ENCODE results near the gene CTNNA2. TPM values are rescaled to one million over a fixed set of nuclear protein-coding genes. Genes with fewer than 3 reads are reported as not detected.

The CTNNA2 gene
- total RNA-seq, 2 experiments from 2014 or later, result not detected

GRCh38 chr2:80258341-80258740 is 745.5 kb downstream of the CTNNA2 start:
- Mint-ChIP-seq H3K36me3 (no peaks in the 10 kb centered on the region), H3K27ac (no peak overlapping the region), H3K4me1 (no peaks in the 10 kb centered on the region), H3K4me3 (no peak overlapping the region), H3K9me3 (ENCODE audit: low read depth) (peaks cover 4% of the 10 kb centered on the region), H3K27me3 (no peaks in the 10 kb centered on the region)
- CTCF ChIA-PET, result no interaction called here
- no peak for DNase-seq
- ATAC-seq, result no peak

- no peak overlapping the region for H3K4me3 Mint-ChIP-seq
- H3K9me3 Mint-ChIP-seq (ENCODE audit: low read depth), result peaks cover 2% of the 10 kb centered on the region
- ATAC-seq (no peak), DNase-seq (no peak)
- H3K4me1 Mint-ChIP-seq, result no peaks in the 10 kb centered on the region
- no peaks in the 10 kb centered on the region for H3K27me3 Mint-ChIP-seq
- no peak overlapping the region for H3K27ac Mint-ChIP-seq
- CTCF ChIA-PET, result no interaction called here
- H3K36me3 Mint-ChIP-seq, result no peaks in the 10 kb centered on the region
Measured at GRCh38 chr2:80258793-80259192, 745.9 kb downstream of the CTNNA2 start.

- no peak overlapping the region for H3K27ac Mint-ChIP-seq
- no peaks in the 10 kb centered on the region for H3K4me1 Mint-ChIP-seq
- no peaks in the 10 kb centered on the region for H3K27me3 Mint-ChIP-seq
- H3K9me3 Mint-ChIP-seq (ENCODE audit: low read depth), result peaks cover 2% of the 10 kb centered on the region
- no peak overlapping the region for H3K4me3 Mint-ChIP-seq
- no peak for DNase-seq
- CTCF ChIA-PET, result no interaction called here
- H3K36me3 Mint-ChIP-seq, result no peaks in the 10 kb centered on the region
- no peak for ATAC-seq
Measured at GRCh38 chr2:80259292-80259691, 746.4 kb downstream of the CTNNA2 start.

GRCh38 chr2:80266231-80266630 is 753.4 kb downstream of the CTNNA2 start:
- CTCF ChIA-PET, result no interaction called here
- Mint-ChIP-seq H3K9me3 (ENCODE audit: low read depth) (peaks cover 10% of the 10 kb centered on the region), H3K36me3 (no peaks in the 10 kb centered on the region), H3K4me1 (no peaks in the 10 kb centered on the region), H3K27ac (no peak overlapping the region), H3K27me3 (no peaks in the 10 kb centered on the region), H3K4me3 (no peak overlapping the region)
- ATAC-seq, result no peak
- DNase-seq, result no peak

- Mint-ChIP-seq H3K4me3 (no peak overlapping the region), H3K27ac (no peak overlapping the region), H3K4me1 (no peaks in the 10 kb centered on the region), H3K36me3 (no peaks in the 10 kb centered on the region), H3K27me3 (no peaks in the 10 kb centered on the region), H3K9me3 (ENCODE audit: low read depth) (peaks cover 6% of the 10 kb centered on the region)
- ATAC-seq (no peak), DNase-seq (no peak)
- CTCF ChIA-PET, result no interaction called here
Measured at GRCh38 chr2:80269806-80270205, 757.0 kb downstream of the CTNNA2 start.

- CTCF ChIA-PET, result no interaction called here
- Mint-ChIP-seq H3K36me3 (peaks cover 1% of the 10 kb centered on the region), H3K27me3 (no peaks in the 10 kb centered on the region), H3K9me3 (ENCODE audit: low read depth) (peaks cover 2% of the 10 kb centered on the region), H3K4me1 (no peaks in the 10 kb centered on the region), H3K4me3 (no peak overlapping the region), H3K27ac (no peak overlapping the region)
- DNase-seq (no peak), ATAC-seq (no peak)
Measured at GRCh38 chr2:80280598-80280997, 767.7 kb downstream of the CTNNA2 start.

- H3K27ac Mint-ChIP-seq, result no peak overlapping the region
- H3K9me3 Mint-ChIP-seq (ENCODE audit: low read depth), result peaks cover 2% of the 10 kb centered on the region
- DNase-seq (no peak), ATAC-seq (no peak)
- peaks cover 1% of the 10 kb centered on the region for H3K36me3 Mint-ChIP-seq
- H3K27me3 Mint-ChIP-seq, result no peaks in the 10 kb centered on the region
- CTCF ChIA-PET, result no interaction called here
- H3K4me3 Mint-ChIP-seq, result no peak overlapping the region
- no peaks in the 10 kb centered on the region for H3K4me1 Mint-ChIP-seq
Measured at GRCh38 chr2:80281049-80281448, 768.2 kb downstream of the CTNNA2 start.

GRCh38 chr2:80288576-80288975 is 775.7 kb downstream of the CTNNA2 start:
- ATAC-seq, result no peak
- CTCF ChIA-PET, result no interaction called here
- H3K4me1 Mint-ChIP-seq, result no peaks in the 10 kb centered on the region
- H3K36me3 Mint-ChIP-seq, result no peaks in the 10 kb centered on the region
- H3K27ac Mint-ChIP-seq, result no peak overlapping the region
- DNase-seq, result no peak
- H3K9me3 Mint-ChIP-seq (ENCODE audit: low read depth), result peaks cover 8% of the 10 kb centered on the region
- H3K4me3 Mint-ChIP-seq, result no peak overlapping the region
- no peaks in the 10 kb centered on the region for H3K27me3 Mint-ChIP-seq

GRCh38 chr2:80291656-80292055 is 778.8 kb downstream of the CTNNA2 start:
- Mint-ChIP-seq H3K36me3 (no peaks in the 10 kb centered on the region), H3K27me3 (no peaks in the 10 kb centered on the region), H3K27ac (no peak overlapping the region), H3K4me3 (no peak overlapping the region), H3K4me1 (no peaks in the 10 kb centered on the region), H3K9me3 (ENCODE audit: low read depth) (peaks cover 4% of the 10 kb centered on the region)
- DNase-seq, result no peak
- CTCF ChIA-PET, result no interaction called here
- no peak for ATAC-seq

GRCh38 chr2:80292474-80292873 is 779.6 kb downstream of the CTNNA2 start:
- Mint-ChIP-seq H3K9me3 (ENCODE audit: low read depth) (peaks cover 2% of the 10 kb centered on the region), H3K27ac (no peak overlapping the region), H3K36me3 (no peaks in the 10 kb centered on the region), H3K4me1 (no peaks in the 10 kb centered on the region), H3K27me3 (no peaks in the 10 kb centered on the region), H3K4me3 (no peak overlapping the region)
- DNase-seq (no peak), ATAC-seq (no peak)
- CTCF ChIA-PET, result no interaction called here

GRCh38 chr2:80293039-80293438 is 780.2 kb downstream of the CTNNA2 start:
- Mint-ChIP-seq H3K27ac (no peak overlapping the region), H3K27me3 (no peaks in the 10 kb centered on the region), H3K9me3 (ENCODE audit: low read depth) (peaks cover 2% of the 10 kb centered on the region), H3K4me1 (no peaks in the 10 kb centered on the region), H3K4me3 (no peak overlapping the region), H3K36me3 (no peaks in the 10 kb centered on the region)
- CTCF ChIA-PET, result no interaction called here
- DNase-seq (no peak), ATAC-seq (no peak)

GRCh38 chr2:80298954-80299353 is 786.1 kb downstream of the CTNNA2 start:
- Mint-ChIP-seq H3K4me1 (no peaks in the 10 kb centered on the region), H3K9me3 (ENCODE audit: low read depth) (no peaks in the 10 kb centered on the region), H3K27me3 (peaks cover 28% of the 10 kb centered on the region), H3K27ac (no peak overlapping the region), H3K36me3 (peaks cover 6% of the 10 kb centered on the region), H3K4me3 (no peak overlapping the region)
- DNase-seq (no peak), ATAC-seq (no peak)
- CTCF ChIA-PET, result no interaction called here

GRCh38 chr2:80299661-80300060 is 786.8 kb downstream of the CTNNA2 start:
- no peak for DNase-seq
- no peak for ATAC-seq
- no peak overlapping the region for H3K4me3 Mint-ChIP-seq
- no peak overlapping the region for H3K27ac Mint-ChIP-seq
- H3K9me3 Mint-ChIP-seq (ENCODE audit: low read depth), result no peaks in the 10 kb centered on the region
- peaks cover 32% of the 10 kb centered on the region for H3K27me3 Mint-ChIP-seq
- H3K4me1 Mint-ChIP-seq, result no peaks in the 10 kb centered on the region
- H3K36me3 Mint-ChIP-seq, result peaks cover 6% of the 10 kb centered on the region
- CTCF ChIA-PET, result no interaction called here

GRCh38 chr2:80300346-80300745 is 787.5 kb downstream of the CTNNA2 start:
- H3K4me1 Mint-ChIP-seq, result no peaks in the 10 kb centered on the region
- CTCF ChIA-PET, result no interaction called here
- no peak overlapping the region for H3K4me3 Mint-ChIP-seq
- H3K27ac Mint-ChIP-seq, result no peak overlapping the region
- H3K9me3 Mint-ChIP-seq (ENCODE audit: low read depth), result no peaks in the 10 kb centered on the region
- H3K36me3 Mint-ChIP-seq, result peaks cover 6% of the 10 kb centered on the region
- peaks cover 38% of the 10 kb centered on the region for H3K27me3 Mint-ChIP-seq
- ATAC-seq (no peak), DNase-seq (no peak)

GRCh38 chr2:80300954-80301353 is 788.1 kb downstream of the CTNNA2 start:
- CTCF ChIA-PET, result no interaction called here
- no peak for ATAC-seq
- DNase-seq, result no peak
- Mint-ChIP-seq H3K36me3 (peaks cover 6% of the 10 kb centered on the region), H3K4me3 (no peak overlapping the region), H3K4me1 (no peaks in the 10 kb centered on the region), H3K27ac (no peak overlapping the region), H3K27me3 (peaks cover 41% of the 10 kb centered on the region), H3K9me3 (ENCODE audit: low read depth) (no peaks in the 10 kb centered on the region)
